Right lobe of liver (tissue), 6 donors: Measurements from ENCODE around the gene PCK2. TPM values are rescaled to one million over a fixed set of nuclear protein-coding genes. Genes with fewer than 3 reads are reported as not detected.

Experiments used
- ATAC-seq, 4 donors: fragments of 200-7000 bp; cut with Tn5 transposase; one replicate each; pipeline ENCODE4 v1.9.1; 2020; ENCODE audit warnings: mild to moderate bottlenecking in 4 of 4, moderate library complexity in 4 of 4
- DNase-seq, 3 donors: peaks; one replicate each; pipeline ENCODE4 v3.0.0-alpha.2; 2020
- H3K27ac ChIP-seq, 3 donors: fragments of 200-600 bp; one replicate each; pipeline ENCODE4 v1.8.0; 2022
- H3K27me3 ChIP-seq, 2 donors: fragments of 200-600 bp; one replicate each; pipeline ENCODE4 v1.8.0; 2022
- H3K36me3 ChIP-seq, 4 donors: fragments of 200-600 bp; sonication (generic) in 1 of 4; one replicate each; pipeline versions ENCODE4 v1.5.1 to v1.8.0; 2017 to 2022; ENCODE audit warnings: control low read depth in 1 of 4
- H3K4me1 ChIP-seq, 4 donors: fragments of 200-600 bp; sonication (generic) in 1 of 4; one replicate each; pipeline versions ENCODE4 v1.5.1 to v1.8.0; 2017 to 2022; ENCODE audit warnings: control low read depth in 1 of 4
- H3K4me3 ChIP-seq, 3 donors: fragments of 200-600 bp; one replicate each; pipeline ENCODE4 v1.8.0; 2022
- H3K9me3 ChIP-seq, 4 donors: fragments of 200-600 bp; sonication (generic) in 1 of 4; one replicate each; pipeline versions ENCODE4 v1.5.1 to v1.8.0; 2017 to 2022; ENCODE audit warnings: control low read depth in 1 of 4
- POLR2A ChIP-seq: fragments of 450-650 bp; IDR thresholded peaks from one replicate; pipeline ENCODE4 v1.6.1; 2017; ENCODE audit warnings: antibody characterized with exemption, mild to moderate bottlenecking
- WGBS: methylation state at CpG from one replicate; pipeline ENCODE4 v1.1.6; 2018; ENCODE audit warnings: low coverage, low lambda C conversion rate; ENCODE audit not compliant: insufficient coverage; ENCODE audit errors: missing lambda C conversion rate; 5-methylcytosine and 5-hydroxymethylcytosine counted together
- intact Hi-C, 2 donors: fragments of 100-400 bp; cut with DNase I; formaldehyde crosslinking; loops; one replicate each; pipeline versions ENCODE4 v1.11.2 to v1.14.1; 2022
- total RNA-seq, 6 experiments: library from RNA; depleted of rRNA in 2 of 6; stranded (reverse); fragments of >200 nt in 2 of 6; fragmentation: NEBNext Ultra II Directional in 3 of 6; extraction: Animal tissue kit (Norgen Biotek cat#: 25700) in 3 of 6; gene quantifications; one replicate each; pipeline versions ENCODE4 v1.1.0 to v1.2.4, GENCODE V29; 2016 to 2023
- TF ChIP-seq, protein P1 (sequence below), 4 donors: fragments of 200-600 bp in 3 of 4; fragments of 450-650 bp in 1 of 4; IDR thresholded peaks; one replicate each; pipeline versions ENCODE4 v1.5.1 to v1.8.0; 2016 to 2022; ENCODE audit warnings: antibody characterized with exemption in 4 of 4, mild to moderate bottlenecking in 2 of 4
- donor health status: DM: no; HTN: yes; CAD: no.
- donor health status: DM: no; HTN: no; CAD: no.
- donor health status: DM: no; HTN: no; CAD: no.
- donor health status: DM: no; HTN: yes; CAD: no.
- donor health status: DM: no; HTN: yes; CAD: no.

Gene PCK2
- total RNA-seq, 6 experiments from 2014 or later: 124 to 615 (median 240) TPM

DNA sequence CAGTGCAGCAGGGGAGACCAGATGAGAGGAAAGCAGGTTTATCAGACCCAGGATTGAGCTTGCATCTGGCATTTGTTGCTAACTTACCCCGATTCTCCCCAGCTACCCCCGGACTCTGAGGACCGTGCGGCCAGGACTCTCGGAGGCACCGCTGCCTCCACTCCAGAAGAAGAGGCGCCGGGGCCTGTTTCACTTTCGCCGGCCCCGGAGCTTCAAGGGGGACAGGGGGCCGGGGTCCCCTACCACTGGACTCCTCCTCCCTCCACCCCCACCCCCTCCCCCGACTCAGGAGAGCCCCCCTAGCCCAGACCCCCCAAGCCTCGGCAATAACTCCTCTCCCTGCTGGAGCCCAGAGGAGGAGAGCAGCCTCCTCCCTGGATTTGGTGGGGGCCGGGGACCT lies 29.3 kb upstream of the PCK2 start:
- TF ChIP-seq, protein P1, sequence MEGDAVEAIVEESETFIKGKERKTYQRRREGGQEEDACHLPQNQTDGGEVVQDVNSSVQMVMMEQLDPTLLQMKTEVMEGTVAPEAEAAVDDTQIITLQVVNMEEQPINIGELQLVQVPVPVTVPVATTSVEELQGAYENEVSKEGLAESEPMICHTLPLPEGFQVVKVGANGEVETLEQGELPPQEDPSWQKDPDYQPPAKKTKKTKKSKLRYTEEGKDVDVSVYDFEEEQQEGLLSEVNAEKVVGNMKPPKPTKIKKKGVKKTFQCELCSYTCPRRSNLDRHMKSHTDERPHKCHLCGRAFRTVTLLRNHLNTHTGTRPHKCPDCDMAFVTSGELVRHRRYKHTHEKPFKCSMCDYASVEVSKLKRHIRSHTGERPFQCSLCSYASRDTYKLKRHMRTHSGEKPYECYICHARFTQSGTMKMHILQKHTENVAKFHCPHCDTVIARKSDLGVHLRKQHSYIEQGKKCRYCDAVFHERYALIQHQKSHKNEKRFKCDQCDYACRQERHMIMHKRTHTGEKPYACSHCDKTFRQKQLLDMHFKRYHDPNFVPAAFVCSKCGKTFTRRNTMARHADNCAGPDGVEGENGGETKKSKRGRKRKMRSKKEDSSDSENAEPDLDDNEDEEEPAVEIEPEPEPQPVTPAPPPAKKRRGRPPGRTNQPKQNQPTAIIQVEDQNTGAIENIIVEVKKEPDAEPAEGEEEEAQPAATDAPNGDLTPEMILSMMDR (IDR thresholded peaks at IDR 0.05): no peak
- no peak for TF ChIP-seq POLR2A
- Histone ChIP-seq H3K27me3 (no peaks in the 10 kb centered on the region), H3K36me3 (no peaks in the 10 kb centered on the region), H3K27ac (peak overlapping the region in 1 of 3 donors; percentile 44), H3K9me3 (no peaks in the 10 kb centered on the region), H3K4me3 (no peak overlapping the region), H3K4me1 (peaks cover 0 to 71% (median 26%) of the 10 kb centered on the region in 4 donors)
- no peak for ATAC-seq
- DNase-seq: no peak
- intact Hi-C loops: loop anchor here in 1 of 2 donors (10.0 kb wide), 1 partner anchor 100 kb away; the partner anchor contains the start of gene IRF9
- WGBS: 20% methylated on average over 1 of the region's 15 CpGs

- Histone ChIP-seq H3K27me3 (no peaks in the 10 kb centered on the region), H3K27ac (peak overlapping the region in 1 of 3 donors; percentile 44), H3K4me1 (peaks cover 0 to 69% (median 25%) of the 10 kb centered on the region in 4 donors), H3K36me3 (no peaks in the 10 kb centered on the region), H3K4me3 (peak overlapping the region in 1 of 3 donors; percentile 64), H3K9me3 (no peaks in the 10 kb centered on the region)
- ATAC-seq: no peak
- TF ChIP-seq, protein P1 (IDR thresholded peaks at IDR 0.05): no peak
- no peak for TF ChIP-seq POLR2A
- no peak for DNase-seq
- 38% methylated on average over 4 of the region's 8 CpGs for WGBS
- intact Hi-C loops: loop anchor here in 1 of 2 donors (10.0 kb wide), 1 partner anchor 99 kb away; the partner anchor contains the start of gene IRF9
Measured at GRCh38 chr14:24065408-24065807, 28.7 kb upstream of the PCK2 start.

DNA sequence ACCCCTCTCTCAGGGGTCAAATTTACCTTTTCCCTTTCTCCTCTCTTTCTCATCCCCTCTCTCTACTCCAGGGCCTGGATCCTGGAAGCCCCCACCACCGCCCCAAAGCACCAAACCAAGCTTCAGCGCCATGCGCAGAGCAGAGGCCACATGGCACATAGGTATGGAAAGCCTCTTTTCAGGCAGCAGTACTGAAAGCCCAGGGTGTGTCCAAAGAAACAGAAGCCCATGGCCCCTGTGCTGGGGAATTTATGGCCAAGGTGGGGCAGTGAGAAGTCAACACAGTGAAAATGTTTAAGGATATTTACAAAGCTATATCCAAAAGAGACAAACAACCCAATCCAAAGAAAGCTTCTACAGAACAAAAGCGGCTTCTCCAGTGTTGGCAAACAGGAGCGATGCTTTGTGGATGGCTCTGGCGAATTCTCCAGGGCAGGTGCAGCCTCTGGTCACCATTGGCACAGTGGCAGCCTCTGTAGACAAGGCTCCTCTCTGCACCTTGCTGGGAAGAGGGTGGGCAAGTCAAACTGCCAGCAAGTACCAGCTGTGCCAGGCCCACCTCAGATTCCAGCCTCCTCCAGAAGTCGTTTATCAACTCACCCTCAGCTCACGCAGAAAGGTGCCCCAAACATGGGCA lies 27.5 kb upstream of the PCK2 start:
- DNase-seq: no peak

DNA sequence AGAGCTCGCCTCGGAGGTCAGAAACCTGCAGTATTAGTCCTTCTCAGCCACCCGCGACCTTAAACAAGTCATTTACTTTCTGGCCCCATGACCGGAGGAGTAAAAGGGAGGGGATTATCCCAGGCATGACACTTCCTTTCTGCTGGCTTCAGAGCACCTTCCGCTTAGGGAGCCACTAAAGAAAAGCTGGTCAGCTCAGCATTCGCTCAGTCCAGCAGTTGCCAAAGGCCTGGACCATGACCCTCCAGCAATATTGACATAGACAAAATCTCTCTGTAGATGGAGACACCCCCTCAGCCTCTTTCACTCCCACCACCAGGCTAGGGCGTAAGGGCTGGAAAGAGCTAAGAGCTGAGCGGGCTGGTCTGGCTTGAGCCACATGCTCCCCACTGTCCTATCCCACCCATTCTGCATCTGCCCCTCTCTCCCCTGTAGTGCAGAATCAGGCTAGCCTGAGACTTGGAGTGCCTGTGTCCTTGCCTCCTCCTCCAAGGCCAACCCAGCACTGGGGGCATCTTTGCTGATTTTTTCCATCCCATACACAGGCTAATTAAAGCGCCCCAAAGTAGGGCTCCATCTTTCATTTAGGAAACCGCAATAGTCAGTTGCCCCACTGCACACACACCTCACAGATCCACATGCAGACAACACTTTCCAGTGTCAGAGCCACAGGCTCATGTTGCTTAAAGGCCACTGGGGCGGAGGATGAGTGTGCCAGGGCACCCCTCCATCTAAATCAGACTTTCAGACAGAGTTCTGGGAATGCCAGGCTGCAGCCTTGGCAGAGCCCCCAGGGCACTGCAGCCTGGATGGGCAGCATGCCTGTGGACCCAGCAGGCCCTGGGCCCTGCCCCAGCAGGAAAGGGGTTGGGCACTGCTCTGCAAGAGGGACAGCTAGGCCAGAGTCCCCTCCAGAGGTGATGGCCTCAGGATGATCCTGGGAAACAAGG lies 26.7 kb upstream of the PCK2 start:
- WGBS: 30% methylated on average over 5 of the region's 12 CpGs
- no peaks in the 10 kb centered on the region for H3K36me3 ChIP-seq
- ATAC-seq (peak; percentile 77 to 83 (median 82)), DNase-seq (peak in 2 of 3 donors; percentile 86 to 91)
- peak overlapping the region in 2 of 3 donors; percentile 60 to 64 for H3K4me3 ChIP-seq
- no peaks in the 10 kb centered on the region for H3K9me3 ChIP-seq
- peak; percentile 27 for TF ChIP-seq POLR2A
- TF ChIP-seq, protein P1 (IDR thresholded peaks at IDR 0.05): no peak
- intact Hi-C loops: loop anchor here in 1 of 2 donors (10.0 kb wide), 1 partner anchor 97 kb away; the partner anchor contains the start of gene IRF9
- H3K4me1 ChIP-seq: peaks cover 0 to 57% (median 17%) of the 10 kb centered on the region in 4 donors
- H3K27ac ChIP-seq: peak overlapping the region; percentile 8 to 87 (median 85)
- H3K27me3 ChIP-seq: no peaks in the 10 kb centered on the region

More for the DNA sequence above, 27.5 kb upstream of the PCK2 start:
- H3K9me3 ChIP-seq: no peaks in the 10 kb centered on the region
- H3K27ac ChIP-seq: peak overlapping the region; percentile 8 to 87 (median 85)
- H3K4me3 ChIP-seq: peak overlapping the region in 2 of 3 donors; percentile 60 to 64
- peak; percentile 8 to 30 (median 18) for ATAC-seq
- no peaks in the 10 kb centered on the region for H3K27me3 ChIP-seq
- peaks cover 0 to 58% (median 20%) of the 10 kb centered on the region in 4 donors for H3K4me1 ChIP-seq
- 37% methylated on average over 7 of the region's 8 CpGs for WGBS
- no peaks in the 10 kb centered on the region for H3K36me3 ChIP-seq
- no peak for TF ChIP-seq POLR2A
- TF ChIP-seq, protein P1 (IDR thresholded peaks at IDR 0.05): no peak
- intact Hi-C loops: loop anchor here in 1 of 2 donors (10.0 kb wide), 1 partner anchor 98 kb away; the partner anchor contains the start of gene IRF9
